ENCODE measurements around the gene TRAPPC2L.

Gene TRAPPC2L

GRCh38 chr16:88910284-88911135, 53.6 kb downstream of the TRAPPC2L start:
- no peak for DNase-seq

- no peak for DNase-seq
Observed at GRCh38 chr16:88911136-88911945, 54.4 kb downstream of the TRAPPC2L start.

- DNase-seq = no peak
Observed at GRCh38 chr16:88911946-88912310, 55.0 kb downstream of the TRAPPC2L start.

All from T-helper 1 cell (primary cell).